Endothelial cell (in vitro differentiated cells): ENCODE data around the gene GALNT18. TPM values are rescaled to one million over a fixed set of nuclear protein-coding genes. Genes with fewer than 3 reads are reported as not detected.
A peak's percentile ranks its signal among the peaks of the same experiment; 100 is the strongest.

Source experiments
- DNase-seq: peaks from one replicate; pipeline ENCODE4 v3.0.0; 2021; ENCODE audit warnings: low spot score
- H3K27ac Mint-ChIP-seq: one replicate; pipeline ENCODE4 v1.8.0; 2021; ENCODE audit warnings: mixed read lengths, inconsistent platforms; ENCODE audit not compliant: unreplicated experiment
- H3K27me3 Mint-ChIP-seq: one replicate; pipeline ENCODE4 v1.8.0; 2021; ENCODE audit warnings: mild to moderate bottlenecking, moderate library complexity, mixed read lengths, inconsistent platforms; ENCODE audit not compliant: unreplicated experiment
- H3K36me3 Mint-ChIP-seq: one replicate; pipeline ENCODE4 v1.8.0; 2021; ENCODE audit warnings: mild to moderate bottlenecking, low read depth, mixed read lengths, inconsistent platforms; ENCODE audit not compliant: unreplicated experiment
- H3K4me1 Mint-ChIP-seq: one replicate; pipeline ENCODE4 v1.8.0; 2021; ENCODE audit warnings: mild to moderate bottlenecking, mixed read lengths, inconsistent platforms; ENCODE audit not compliant: unreplicated experiment
- H3K4me3 Mint-ChIP-seq: one replicate; pipeline ENCODE4 v1.8.0; 2021; ENCODE audit warnings: mild to moderate bottlenecking, mixed read lengths, inconsistent platforms; ENCODE audit not compliant: unreplicated experiment
- H3K9me3 Mint-ChIP-seq: one replicate; pipeline ENCODE4 v1.8.0; 2021; ENCODE audit warnings: mixed read lengths, inconsistent platforms; ENCODE audit not compliant: unreplicated experiment
- CTCF ChIP-seq: fragments of 200-600 bp; sonication (generic); IDR thresholded peaks from one replicate; pipeline ENCODE4 v1.5.0; 2021; ENCODE audit warnings: antibody characterized with exemption; ENCODE audit not compliant: unreplicated experiment
- total RNA-seq: library from RNA; stranded (reverse); fragmentation: NEBNext Ultra II Directional; extraction: Animal tissue kit (Norgen Biotek cat#: 25700); gene quantifications from one replicate; pipeline ENCODE4 v1.2.1, GENCODE V29; 2021; ENCODE audit not compliant: unreplicated experiment

The GALNT18 gene
- total RNA-seq, 1 donor from 2014 or later: 87.6 TPM

GRCh38 chr11:11499300-11499699 lies 122.5 kb downstream of the GALNT18 start:
- DNase-seq: no peak
- peaks cover 6% of the 10 kb centered on the region for H3K27me3 Mint-ChIP-seq
- no peak for TF ChIP-seq CTCF
- no peaks in the 10 kb centered on the region for H3K9me3 Mint-ChIP-seq
- H3K36me3 Mint-ChIP-seq: peaks cover 20% of the 10 kb centered on the region
- peaks cover 51% of the 10 kb centered on the region for H3K4me1 Mint-ChIP-seq
- H3K4me3 Mint-ChIP-seq: no peak overlapping the region
- H3K27ac Mint-ChIP-seq: no peak overlapping the region

GRCh38 chr11:11498195-11498594 lies 123.6 kb downstream of the GALNT18 start:
- Mint-ChIP-seq H3K9me3 (no peaks in the 10 kb centered on the region), H3K4me3 (no peak overlapping the region), H3K4me1 (peaks cover 49% of the 10 kb centered on the region)

GRCh38 chr11:11496879-11497278 lies 124.9 kb downstream of the GALNT18 start:
- no peak overlapping the region for H3K4me3 Mint-ChIP-seq

More at GRCh38 chr11:11498195-11498594, 123.6 kb downstream of the GALNT18 start:
- Mint-ChIP-seq H3K27ac (peak overlapping the region; percentile 20), H3K36me3 (peaks cover 20% of the 10 kb centered on the region), H3K27me3 (peaks cover 7% of the 10 kb centered on the region)
- DNase-seq: no peak
- no peak for TF ChIP-seq CTCF

GRCh38 chr11:11494348-11494747 lies 127.5 kb downstream of the GALNT18 start:
- Mint-ChIP-seq H3K4me3 (no peak overlapping the region), H3K27me3 (peaks cover 4% of the 10 kb centered on the region), H3K36me3 (peaks cover 29% of the 10 kb centered on the region), H3K27ac (no peak overlapping the region), H3K9me3 (no peaks in the 10 kb centered on the region), H3K4me1 (peaks cover 36% of the 10 kb centered on the region)
- TF ChIP-seq CTCF: no peak
- no peak for DNase-seq

More at GRCh38 chr11:11496879-11497278, 124.9 kb downstream of the GALNT18 start:
- H3K27me3 Mint-ChIP-seq: peaks cover 10% of the 10 kb centered on the region
- no peak overlapping the region for H3K27ac Mint-ChIP-seq
- H3K36me3 Mint-ChIP-seq: peaks cover 23% of the 10 kb centered on the region
- DNase-seq: no peak
- no peak for TF ChIP-seq CTCF
- H3K4me1 Mint-ChIP-seq: peaks cover 43% of the 10 kb centered on the region
- H3K9me3 Mint-ChIP-seq: no peaks in the 10 kb centered on the region

GRCh38 chr11:11493698-11494097 lies 128.1 kb downstream of the GALNT18 start:
- H3K4me3 Mint-ChIP-seq: no peak overlapping the region
- no peak overlapping the region for H3K27ac Mint-ChIP-seq
- no peaks in the 10 kb centered on the region for H3K9me3 Mint-ChIP-seq
- peaks cover 32% of the 10 kb centered on the region for H3K4me1 Mint-ChIP-seq
- DNase-seq: no peak
- peaks cover 6% of the 10 kb centered on the region for H3K27me3 Mint-ChIP-seq
- TF ChIP-seq CTCF: no peak
- H3K36me3 Mint-ChIP-seq: peaks cover 29% of the 10 kb centered on the region
